Liver (tissue), 9 donors: ENCODE measurements around the gene SVEP1. TPM values are rescaled to one million over a fixed set of nuclear protein-coding genes. Genes with fewer than 3 reads are reported as not detected.
A peak's percentile ranks its signal among the peaks of the same experiment; 100 is the strongest.

Experiments
- DNase-seq: peaks from one replicate; pipeline ENCODE4 v3.0.0-alpha.2; 2017; ENCODE audit warnings: low spot score
- H3K27ac ChIP-seq, 2 donors: one replicate each; pipeline ENCODE4 v1.7.0; 2013; ENCODE audit warnings: inconsistent platforms in 2 of 2, low read length in 2 of 2, control low read depth in 1 of 2, low read depth in 1 of 2, mild to moderate bottlenecking in 1 of 2
- H3K27me3 ChIP-seq, 4 donors: one replicate each; pipeline versions ENCODE4 v1.6.1 to v1.7.0; 2013; ENCODE audit warnings: low read length in 3 of 4, inconsistent platforms in 1 of 4, mild to moderate bottlenecking in 1 of 4, moderate library complexity in 1 of 4; ENCODE audit not compliant: control insufficient read depth in 4 of 4, insufficient read depth in 4 of 4
- H3K36me3 ChIP-seq, 4 donors: one replicate each; pipeline versions ENCODE4 v1.6.1 to v1.7.0; 2013; ENCODE audit warnings: low read length in 3 of 4, mild to moderate bottlenecking in 3 of 4, low read depth in 1 of 4, moderate library complexity in 1 of 4; ENCODE audit not compliant: control insufficient read depth in 4 of 4, insufficient read depth in 3 of 4
- H3K4me1 ChIP-seq, 4 donors: one replicate each; pipeline versions ENCODE4 v1.6.1 to v1.7.0; 2013; ENCODE audit warnings: low read length in 3 of 4, mild to moderate bottlenecking in 3 of 4, moderate library complexity in 1 of 4; ENCODE audit not compliant: control insufficient read depth in 4 of 4, insufficient read depth in 4 of 4
- H3K4me3 ChIP-seq, 3 donors: one replicate each; pipeline versions ENCODE4 v1.6.1 to v1.7.0; 2013; ENCODE audit warnings: low read length in 3 of 3, control low read depth in 1 of 3, low read depth in 1 of 3, mild to moderate bottlenecking in 1 of 3
- H3K9ac ChIP-seq, 2 donors: one replicate each; pipeline ENCODE4 v1.7.0; 2013; ENCODE audit warnings: low read length in 2 of 2, mild to moderate bottlenecking in 2 of 2, moderate library complexity in 2 of 2, control low read depth in 1 of 2, low read depth in 1 of 2
- H3K9me3 ChIP-seq, 4 donors: one replicate each; pipeline versions ENCODE4 v1.6.1 to v1.7.0; 2013; ENCODE audit warnings: low read length in 3 of 4; ENCODE audit not compliant: control insufficient read depth in 4 of 4
- EGR1 ChIP-seq, 2 donors: IDR thresholded peaks; 2 replicates each; pipeline ENCODE4 v1.6.1; 2016 to 2018; ENCODE audit warnings: antibody characterized with exemption in 2 of 2, low read depth in 2 of 2
- FOXA1 ChIP-seq: IDR thresholded peaks from 2 replicates; pipeline ENCODE4 v1.6.1; 2016; ENCODE audit warnings: antibody characterized with exemption
- FOXA2 ChIP-seq: IDR thresholded peaks from 2 replicates; pipeline ENCODE4 v1.6.1; 2016; ENCODE audit warnings: antibody characterized with exemption
- GABPA ChIP-seq, 2 donors: IDR thresholded peaks in 1 of 2; conservative IDR thresholded peaks in 1 of 2; 2 replicates each; pipeline ENCODE4 v1.6.1; 2016; ENCODE audit warnings: antibody characterized with exemption in 2 of 2, mild to moderate bottlenecking in 1 of 2, moderate library complexity in 1 of 2
- HNF4A ChIP-seq, 2 donors: conservative IDR thresholded peaks; 2 replicates each; pipeline ENCODE4 v1.6.1; 2016; ENCODE audit warnings: antibody characterized with exemption in 2 of 2, mild to moderate bottlenecking in 2 of 2
- HNF4G ChIP-seq: IDR thresholded peaks from 2 replicates; pipeline ENCODE4 v1.6.1; 2016; ENCODE audit warnings: antibody characterized with exemption
- JUND ChIP-seq, 2 donors: IDR thresholded peaks; 2 replicates each; pipeline ENCODE4 v1.6.1; 2016; ENCODE audit warnings: antibody characterized with exemption in 2 of 2
- NR2F2 ChIP-seq: IDR thresholded peaks from 2 replicates; pipeline ENCODE4 v1.6.1; 2016; ENCODE audit warnings: antibody characterized with exemption
- RAD21 ChIP-seq, 2 donors: IDR thresholded peaks; 2 replicates each; pipeline ENCODE4 v1.6.1; 2016; ENCODE audit warnings: antibody characterized with exemption in 2 of 2, mild to moderate bottlenecking in 2 of 2
- RXRA ChIP-seq, 2 donors: IDR thresholded peaks; 2 replicates each; pipeline ENCODE4 v1.6.1; 2017 to 2018; ENCODE audit warnings: antibody characterized with exemption in 2 of 2, mild to moderate bottlenecking in 1 of 2
- SP1 ChIP-seq: IDR thresholded peaks from 2 replicates; pipeline ENCODE4 v1.6.1; 2018; ENCODE audit warnings: antibody characterized with exemption, mild to moderate bottlenecking
- TAF1 ChIP-seq: conservative IDR thresholded peaks from 2 replicates; pipeline ENCODE4 v1.6.1; 2016; ENCODE audit warnings: antibody characterized with exemption, mild to moderate bottlenecking
- YY1 ChIP-seq: IDR thresholded peaks from 2 replicates; pipeline ENCODE4 v1.6.1; 2016; ENCODE audit warnings: antibody characterized with exemption, mild to moderate bottlenecking
- WGBS: extraction: QIAGEN DNeasy Blood & Tissue Kit; methylation state at CpG from one replicate; pipeline ENCODE4 v1.1.7; 2013; 5-methylcytosine and 5-hydroxymethylcytosine counted together
- polyA plus RNA-seq, 2 donors: library from polyadenylated mRNA; stranded (reverse) in 1 of 2; unstranded in 1 of 2; fragments of 200-250 nt in 1 of 2; fragments of >200 nt in 1 of 2; fragmentation: Nextera tagmentation in 1 of 2; extraction: Ambion mirVana in 1 of 2; gene quantifications; one replicate each; pipeline versions ENCODE4 v1.2.1 to v1.2.3, GENCODE V29; 2013 to 2015
- total RNA-seq, 2 donors: library from RNA; depleted of rRNA; stranded (reverse); fragments of >200 nt; gene quantifications; one replicate each; pipeline ENCODE4 v1.2.3, GENCODE V29; 2014
- TF ChIP-seq, protein P1 (sequence below): IDR thresholded peaks from 2 replicates; pipeline ENCODE4 v1.6.1; 2016; ENCODE audit warnings: antibody characterized with exemption
- TF ChIP-seq, protein P2 (sequence below): IDR thresholded peaks from 2 replicates; pipeline ENCODE4 v1.6.1; 2016; ENCODE audit warnings: antibody characterized with exemption, mild to moderate bottlenecking
- TF ChIP-seq, protein P3 (sequence below): IDR thresholded peaks from 2 replicates; pipeline ENCODE4 v1.6.1; 2016; ENCODE audit warnings: antibody characterized with exemption
- TF ChIP-seq, protein P4 (sequence below): fragments of 150-350 bp; IDR thresholded peaks from 2 replicates; pipeline ENCODE4 v1.5.1; 2017; ENCODE audit warnings: improper control_type of control experiment, low read depth, low read length; ENCODE audit not compliant: missing input control
- TF ChIP-seq, protein P5 (sequence below): IDR thresholded peaks from 2 replicates; pipeline ENCODE4 v1.6.1; 2016; ENCODE audit warnings: antibody characterized with exemption
- donor health status: healthy.
- donor health status: healthy.
- donor health status: healthy.
- donor health status: healthy.
- donor health status: healthy.

The SVEP1 gene
- total and polyA plus RNA-seq, 4 donors, result 0.58 to 7.5 (median 1.8) TPM

DNA sequence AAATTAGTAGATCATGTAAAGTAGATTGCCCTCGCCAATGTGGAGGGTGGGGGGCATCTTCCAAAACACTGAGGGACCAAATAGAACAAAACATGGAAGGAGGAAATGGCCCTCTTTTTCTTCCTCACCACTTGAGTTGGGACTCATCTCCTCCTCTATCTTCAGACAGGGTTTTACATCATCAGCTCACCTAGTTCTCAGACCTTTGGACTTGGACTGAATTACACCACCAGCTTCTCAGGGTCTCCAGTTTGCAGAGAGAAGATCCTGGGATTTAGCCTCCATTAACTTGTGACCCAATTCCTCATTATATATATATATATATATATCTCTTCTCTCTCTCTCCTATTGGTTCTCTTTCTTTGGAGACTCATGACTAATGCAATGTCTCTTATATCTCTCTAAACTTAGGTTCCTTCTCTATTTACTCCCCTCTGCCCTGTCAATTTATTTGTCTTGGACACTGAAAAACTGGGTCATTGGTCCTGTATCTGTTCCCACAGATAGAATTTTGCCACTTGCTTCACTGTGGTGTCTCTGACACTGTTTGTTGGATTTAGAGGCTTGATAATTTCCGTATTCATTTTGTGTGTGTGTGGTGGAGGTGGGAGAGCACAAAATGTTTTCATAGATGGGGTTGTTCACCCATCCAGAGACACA lies 187.6 kb downstream of the SVEP1 start:
- no peak overlapping the region for H3K9ac ChIP-seq

More for the DNA sequence above, 187.6 kb downstream of the SVEP1 start:
- Histone ChIP-seq H3K9me3 (no peaks in the 10 kb centered on the region), H3K36me3 (no peaks in the 10 kb centered on the region), H3K27me3 (no peaks in the 10 kb centered on the region), H3K4me3 (no peak overlapping the region), H3K27ac (peak overlapping the region in 1 of 2 donors; percentile 12), H3K4me1 (peaks cover 6 to 34% (median 28%) of the 10 kb centered on the region in 4 donors)
- TF ChIP-seq FOXA1 (no peak), EGR1 (IDR thresholded peaks at IDR 0.05; ENCODE audit: low read depth in 2 of 2) (no peak), GABPA (IDR thresholded peaks at IDR 0.05 in 1 of 2, conservative IDR thresholded peaks at IDR 0.05 in 1 of 2) (no peak), HNF4A (conservative IDR thresholded peaks at IDR 0.05) (peak; percentile 65 to 84), RAD21 (IDR thresholded peaks at IDR 0.05) (peak; percentile 4 to 19), NR2F2 (no peak), TAF1 (no peak), SP1 (peak; percentile 31), FOXA2 (no peak), HNF4G (no peak), YY1 (no peak), JUND (IDR thresholded peaks at IDR 0.05) (no peak), RXRA (IDR thresholded peaks at IDR 0.05) (peak; percentile 54 to 57)
- TF ChIP-seq, protein P1, sequence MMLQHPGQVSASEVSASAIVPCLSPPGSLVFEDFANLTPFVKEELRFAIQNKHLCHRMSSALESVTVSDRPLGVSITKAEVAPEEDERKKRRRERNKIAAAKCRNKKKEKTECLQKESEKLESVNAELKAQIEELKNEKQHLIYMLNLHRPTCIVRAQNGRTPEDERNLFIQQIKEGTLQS, result peak; percentile 38
- TF ChIP-seq, protein P2, sequence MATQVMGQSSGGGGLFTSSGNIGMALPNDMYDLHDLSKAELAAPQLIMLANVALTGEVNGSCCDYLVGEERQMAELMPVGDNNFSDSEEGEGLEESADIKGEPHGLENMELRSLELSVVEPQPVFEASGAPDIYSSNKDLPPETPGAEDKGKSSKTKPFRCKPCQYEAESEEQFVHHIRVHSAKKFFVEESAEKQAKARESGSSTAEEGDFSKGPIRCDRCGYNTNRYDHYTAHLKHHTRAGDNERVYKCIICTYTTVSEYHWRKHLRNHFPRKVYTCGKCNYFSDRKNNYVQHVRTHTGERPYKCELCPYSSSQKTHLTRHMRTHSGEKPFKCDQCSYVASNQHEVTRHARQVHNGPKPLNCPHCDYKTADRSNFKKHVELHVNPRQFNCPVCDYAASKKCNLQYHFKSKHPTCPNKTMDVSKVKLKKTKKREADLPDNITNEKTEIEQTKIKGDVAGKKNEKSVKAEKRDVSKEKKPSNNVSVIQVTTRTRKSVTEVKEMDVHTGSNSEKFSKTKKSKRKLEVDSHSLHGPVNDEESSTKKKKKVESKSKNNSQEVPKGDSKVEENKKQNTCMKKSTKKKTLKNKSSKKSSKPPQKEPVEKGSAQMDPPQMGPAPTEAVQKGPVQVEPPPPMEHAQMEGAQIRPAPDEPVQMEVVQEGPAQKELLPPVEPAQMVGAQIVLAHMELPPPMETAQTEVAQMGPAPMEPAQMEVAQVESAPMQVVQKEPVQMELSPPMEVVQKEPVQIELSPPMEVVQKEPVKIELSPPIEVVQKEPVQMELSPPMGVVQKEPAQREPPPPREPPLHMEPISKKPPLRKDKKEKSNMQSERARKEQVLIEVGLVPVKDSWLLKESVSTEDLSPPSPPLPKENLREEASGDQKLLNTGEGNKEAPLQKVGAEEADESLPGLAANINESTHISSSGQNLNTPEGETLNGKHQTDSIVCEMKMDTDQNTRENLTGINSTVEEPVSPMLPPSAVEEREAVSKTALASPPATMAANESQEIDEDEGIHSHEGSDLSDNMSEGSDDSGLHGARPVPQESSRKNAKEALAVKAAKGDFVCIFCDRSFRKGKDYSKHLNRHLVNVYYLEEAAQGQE, result no peak
- TF ChIP-seq, protein P3, sequence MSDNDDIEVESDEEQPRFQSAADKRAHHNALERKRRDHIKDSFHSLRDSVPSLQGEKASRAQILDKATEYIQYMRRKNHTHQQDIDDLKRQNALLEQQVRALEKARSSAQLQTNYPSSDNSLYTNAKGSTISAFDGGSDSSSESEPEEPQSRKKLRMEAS, result peak; percentile 20
- TF ChIP-seq, protein P4, sequence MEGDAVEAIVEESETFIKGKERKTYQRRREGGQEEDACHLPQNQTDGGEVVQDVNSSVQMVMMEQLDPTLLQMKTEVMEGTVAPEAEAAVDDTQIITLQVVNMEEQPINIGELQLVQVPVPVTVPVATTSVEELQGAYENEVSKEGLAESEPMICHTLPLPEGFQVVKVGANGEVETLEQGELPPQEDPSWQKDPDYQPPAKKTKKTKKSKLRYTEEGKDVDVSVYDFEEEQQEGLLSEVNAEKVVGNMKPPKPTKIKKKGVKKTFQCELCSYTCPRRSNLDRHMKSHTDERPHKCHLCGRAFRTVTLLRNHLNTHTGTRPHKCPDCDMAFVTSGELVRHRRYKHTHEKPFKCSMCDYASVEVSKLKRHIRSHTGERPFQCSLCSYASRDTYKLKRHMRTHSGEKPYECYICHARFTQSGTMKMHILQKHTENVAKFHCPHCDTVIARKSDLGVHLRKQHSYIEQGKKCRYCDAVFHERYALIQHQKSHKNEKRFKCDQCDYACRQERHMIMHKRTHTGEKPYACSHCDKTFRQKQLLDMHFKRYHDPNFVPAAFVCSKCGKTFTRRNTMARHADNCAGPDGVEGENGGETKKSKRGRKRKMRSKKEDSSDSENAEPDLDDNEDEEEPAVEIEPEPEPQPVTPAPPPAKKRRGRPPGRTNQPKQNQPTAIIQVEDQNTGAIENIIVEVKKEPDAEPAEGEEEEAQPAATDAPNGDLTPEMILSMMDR, result no peak
- TF ChIP-seq, protein P5, sequence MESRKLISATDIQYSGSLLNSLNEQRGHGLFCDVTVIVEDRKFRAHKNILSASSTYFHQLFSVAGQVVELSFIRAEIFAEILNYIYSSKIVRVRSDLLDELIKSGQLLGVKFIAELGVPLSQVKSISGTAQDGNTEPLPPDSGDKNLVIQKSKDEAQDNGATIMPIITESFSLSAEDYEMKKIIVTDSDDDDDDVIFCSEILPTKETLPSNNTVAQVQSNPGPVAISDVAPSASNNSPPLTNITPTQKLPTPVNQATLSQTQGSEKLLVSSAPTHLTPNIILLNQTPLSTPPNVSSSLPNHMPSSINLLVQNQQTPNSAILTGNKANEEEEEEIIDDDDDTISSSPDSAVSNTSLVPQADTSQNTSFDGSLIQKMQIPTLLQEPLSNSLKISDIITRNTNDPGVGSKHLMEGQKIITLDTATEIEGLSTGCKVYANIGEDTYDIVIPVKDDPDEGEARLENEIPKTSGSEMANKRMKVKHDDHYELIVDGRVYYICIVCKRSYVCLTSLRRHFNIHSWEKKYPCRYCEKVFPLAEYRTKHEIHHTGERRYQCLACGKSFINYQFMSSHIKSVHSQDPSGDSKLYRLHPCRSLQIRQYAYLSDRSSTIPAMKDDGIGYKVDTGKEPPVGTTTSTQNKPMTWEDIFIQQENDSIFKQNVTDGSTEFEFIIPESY, result no peak
- WGBS, result 66% methylated on average over 2 of the region's 2 CpGs
- no peak for DNase-seq
